ENCODE measurements around the gene BCO2.

Gene BCO2

GRCh38 chr11:112255067-112255720, 79.9 kb downstream of the BCO2 start:
- DNase-seq = peak; percentile 33

- DNase-seq = no peak
These were observed 85.2 kb downstream of the BCO2 start, which contains the start of gene PLET1 for GRCh38 chr11:112260490-112260889. Gene PLET1 (minus strand): TSS chr11:112260860. CDS start chr11:112260589, 271 bp downstream.

GRCh38 chr11:112265659-112266409, 90.5 kb downstream of the BCO2 start:
- no peak for DNase-seq

GRCh38 chr11:112266410-112266778, 91.1 kb downstream of the BCO2 start:
- no peak for DNase-seq

- DNase-seq = no peak
These were observed 91.9 kb downstream of the BCO2 start for GRCh38 chr11:112267188-112267591.

- no peak for DNase-seq
These were observed 93.1 kb downstream of the BCO2 start for GRCh38 chr11:112268406-112268805.

Measured in NCI-H2171 (cell line).